Mucosa of gallbladder (tissue), 1 donor: Measurements from ENCODE around the gene PITX3. TPM values are rescaled to one million over a fixed set of nuclear protein-coding genes. Genes with fewer than 3 reads are reported as not detected.
A peak's percentile ranks its signal among the peaks of the same experiment; 100 is the strongest.

ENCODE experiments used
- DNase-seq: peaks from one replicate; pipeline ENCODE4 v3.0.0-alpha.2; 2020; ENCODE audit warnings: low spot score
- total RNA-seq: library from RNA; stranded (reverse); gene quantifications from one replicate; pipeline ENCODE4 v1.2.1, GENCODE V29; 2021
- donor health status: DM: no; HTN: no; CAD: no.

Gene PITX3
- not detected for total RNA-seq

- DNase-seq, result peak; percentile 89
These were observed at the start of gene PITX3 for GRCh38 chr10:102241444-102242117. Gene PITX3 (minus strand): TSS chr10:102241512. CDS start chr10:102232080, 9,432 bp downstream.

GRCh38 chr10:102289840-102290239 lies 48.5 kb upstream of the PITX3 start:
- DNase-seq, result no peak

DNA sequence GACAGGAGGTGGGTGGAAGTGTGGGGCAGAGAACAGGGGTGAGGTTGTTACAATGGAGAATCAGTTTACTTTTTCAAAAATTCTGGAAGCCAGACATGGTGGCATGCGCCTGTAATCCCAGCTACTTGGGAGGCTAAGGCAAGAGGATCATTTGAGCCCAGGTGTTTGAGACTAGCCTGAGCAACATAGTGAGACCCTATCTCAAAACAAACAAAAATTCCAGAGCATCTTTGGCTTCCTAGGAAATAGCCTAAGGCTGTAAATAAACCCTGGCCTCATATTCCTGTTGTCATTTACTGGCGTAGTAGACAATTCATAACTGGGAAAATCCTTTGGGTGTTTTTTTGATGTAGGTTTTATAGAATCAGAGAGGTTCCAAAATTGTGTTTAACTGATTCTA lies 48.0 kb upstream of the PITX3 start:
- no peak for DNase-seq

DNA sequence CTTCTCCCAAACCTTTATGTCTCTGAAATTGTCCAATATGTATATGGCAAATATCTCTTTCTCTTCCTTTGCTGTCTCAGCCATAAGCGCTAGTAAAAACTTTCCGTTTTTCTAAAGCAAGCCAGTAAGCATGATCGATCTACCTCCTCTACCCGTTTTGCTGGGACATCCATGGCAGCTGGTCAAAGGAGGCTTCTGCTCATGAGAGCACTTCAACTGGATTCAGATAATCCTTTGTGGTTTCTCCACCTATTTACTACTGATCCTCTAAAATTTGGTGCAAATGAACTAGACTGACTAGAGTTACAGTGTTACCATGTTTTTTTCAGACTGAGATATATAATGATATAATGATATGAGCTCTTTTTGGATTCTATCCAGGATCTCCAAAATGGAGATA lies 46.7 kb upstream of the PITX3 start:
- no peak for DNase-seq

GRCh38 chr10:102287538-102287937 lies 46.2 kb upstream of the PITX3 start:
- no peak for DNase-seq

DNA sequence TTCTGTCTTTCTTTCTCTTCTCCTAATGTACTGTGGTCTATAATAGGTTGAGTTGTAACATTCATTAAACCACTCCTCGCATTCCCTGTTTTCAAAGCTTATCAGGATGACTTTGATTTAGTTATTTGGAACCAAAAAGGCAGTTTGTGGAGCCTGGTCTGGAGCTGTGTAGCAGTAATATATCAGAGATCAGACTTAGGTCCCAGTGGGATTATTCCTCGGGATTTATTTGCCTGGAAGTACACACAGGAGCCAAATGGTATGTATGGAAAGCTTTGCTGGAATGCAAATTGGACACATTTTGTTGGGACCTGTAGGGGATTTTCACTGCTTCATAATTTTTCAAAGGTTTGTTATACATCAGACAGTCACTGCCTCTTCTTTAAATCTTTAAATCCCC lies 44.9 kb upstream of the PITX3 start:
- DNase-seq, result no peak

DNA sequence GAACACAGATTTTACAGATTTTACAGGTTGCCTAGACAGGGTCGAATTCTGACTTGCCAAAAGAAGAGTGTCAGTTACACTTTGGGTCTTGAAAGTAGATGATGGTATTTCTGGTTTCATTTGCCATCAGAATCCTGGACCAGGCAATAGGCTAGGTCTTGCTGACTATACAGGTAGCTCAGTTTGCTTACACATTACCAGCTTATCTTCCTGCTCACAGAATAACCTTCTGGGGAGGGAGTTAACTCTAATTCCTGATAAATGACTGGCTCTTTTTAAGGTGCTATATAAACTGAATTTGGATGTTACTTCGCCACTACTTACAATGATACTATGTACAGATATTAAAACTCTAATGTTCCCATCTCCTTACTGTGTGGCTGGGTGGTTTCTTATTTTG lies 43.8 kb upstream of the PITX3 start:
- no peak for DNase-seq

GRCh38 chr10:102284531-102284930 lies 43.2 kb upstream of the PITX3 start:
- no peak for DNase-seq

DNA sequence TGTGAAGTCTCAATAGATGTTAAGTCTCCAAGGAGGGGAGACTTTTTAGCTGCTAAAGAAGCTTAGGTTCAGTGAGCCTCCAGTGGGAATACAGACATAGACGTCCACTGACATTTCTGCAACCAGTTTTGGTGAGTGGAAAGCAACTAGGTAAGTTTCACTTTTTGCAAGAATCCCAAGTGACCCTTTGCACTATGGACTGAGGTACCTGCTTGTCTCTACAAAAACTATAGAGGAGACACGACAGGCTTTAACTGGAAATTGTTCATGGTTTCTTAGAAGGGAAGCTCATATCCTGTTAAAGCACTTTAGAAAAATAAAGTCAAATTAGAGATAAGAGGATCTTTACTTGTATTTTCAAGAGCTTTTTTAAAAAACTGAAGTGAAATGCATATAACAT lies 42.6 kb upstream of the PITX3 start:
- no peak for DNase-seq

GRCh38 chr10:102283488-102283887 lies 42.2 kb upstream of the PITX3 start:
- no peak for DNase-seq

- DNase-seq, result no peak
These were observed 39.8 kb upstream of the PITX3 start for GRCh38 chr10:102281102-102281487.

DNA sequence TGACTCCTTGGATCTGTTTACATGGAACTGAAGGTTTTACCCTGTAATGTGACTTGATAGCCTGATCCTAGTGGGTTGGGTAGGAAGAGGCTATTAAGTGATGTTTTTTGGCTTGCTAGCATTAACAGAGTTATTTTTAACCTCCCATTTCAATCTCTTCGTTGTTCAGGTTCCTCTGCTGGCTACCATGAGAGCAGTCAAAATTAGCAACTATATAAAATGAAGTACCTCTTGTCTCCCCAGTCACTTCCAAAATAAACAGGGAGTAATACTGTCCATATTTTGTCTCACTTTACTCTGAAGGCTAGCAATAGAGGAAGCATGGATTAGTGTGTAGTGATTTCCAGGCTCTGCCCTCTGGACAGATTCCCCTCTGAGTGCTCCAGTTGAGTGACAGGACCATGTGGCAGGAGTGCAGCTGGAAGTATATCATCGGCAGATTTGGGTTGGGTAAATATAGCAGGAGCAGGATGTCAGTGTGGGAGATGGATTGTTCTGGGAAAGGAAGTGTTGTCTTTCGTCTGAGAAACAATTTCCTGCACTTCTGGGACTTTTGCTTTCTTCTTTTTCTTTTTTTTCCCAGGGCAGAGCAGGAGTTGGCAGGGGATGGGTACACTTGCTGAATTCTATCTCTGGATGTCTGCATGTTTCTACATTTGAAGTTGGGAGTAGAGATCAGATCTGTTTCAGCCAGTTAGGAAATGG lies 39.2 kb upstream of the PITX3 start:
- DNase-seq, result no peak

DNA sequence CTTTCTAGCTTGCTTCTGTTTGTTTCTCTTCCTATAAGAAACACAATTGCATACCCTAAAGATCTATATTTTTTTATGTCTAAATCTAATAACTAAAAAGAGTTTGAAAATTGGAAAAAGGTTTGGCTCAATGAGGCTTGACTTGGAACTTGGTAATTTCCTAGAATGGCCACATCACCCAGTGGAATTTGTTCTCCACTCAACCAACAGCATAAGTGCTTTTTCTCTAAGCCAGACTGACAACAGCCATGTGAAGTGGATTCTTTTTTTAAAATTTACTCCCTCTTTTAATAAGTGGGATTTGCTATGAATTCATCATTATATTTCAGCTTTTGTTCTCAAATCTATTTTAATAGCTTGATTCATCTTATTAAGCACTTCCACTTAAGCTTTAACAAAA lies 37.8 kb upstream of the PITX3 start:
- DNase-seq, result no peak

GRCh38 chr10:102275343-102275742 lies 34.0 kb upstream of the PITX3 start:
- DNase-seq, result no peak

DNA sequence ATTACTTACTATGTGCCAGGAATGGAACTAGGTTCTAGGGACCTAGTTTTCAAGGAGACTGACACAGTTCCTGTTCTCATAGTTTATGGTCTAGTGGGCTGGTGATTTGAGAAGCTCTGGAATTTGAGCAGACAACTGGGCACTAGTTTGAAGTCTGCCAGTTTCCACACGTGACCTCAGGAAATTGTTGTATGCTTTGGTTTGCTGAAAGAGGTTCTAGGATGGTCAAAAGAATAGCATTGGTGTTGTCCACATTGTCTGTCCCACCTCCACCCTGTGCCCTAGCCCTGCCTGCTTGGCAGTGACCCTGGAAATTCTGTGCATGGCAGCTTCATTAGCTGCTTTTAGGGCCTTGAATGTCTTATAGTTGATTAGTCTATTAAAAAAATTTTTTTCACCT lies 32.8 kb upstream of the PITX3 start:
- no peak for DNase-seq

DNA sequence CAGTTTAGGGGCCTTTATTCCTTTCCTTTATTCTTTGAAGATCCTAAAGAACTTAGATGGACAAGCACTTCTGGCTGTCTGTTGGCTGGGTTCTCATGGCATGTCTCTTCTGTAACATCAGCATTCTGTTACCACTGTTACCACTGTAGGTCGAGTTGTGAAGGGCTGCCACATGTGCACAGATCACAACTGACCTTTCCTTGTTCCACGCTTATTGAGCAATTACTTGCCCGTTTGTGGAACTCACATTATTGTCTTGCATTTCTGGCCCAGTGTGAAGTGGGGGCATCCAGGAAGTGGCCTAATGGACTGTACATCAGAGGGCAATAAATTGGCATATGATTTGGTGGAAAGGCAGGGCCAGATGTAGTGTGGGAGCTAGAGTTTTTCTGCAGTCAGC lies 27.7 kb upstream of the PITX3 start:
- no peak for DNase-seq

- DNase-seq, result no peak
These were observed 27.1 kb upstream of the PITX3 start for GRCh38 chr10:102268375-102268888.

DNA sequence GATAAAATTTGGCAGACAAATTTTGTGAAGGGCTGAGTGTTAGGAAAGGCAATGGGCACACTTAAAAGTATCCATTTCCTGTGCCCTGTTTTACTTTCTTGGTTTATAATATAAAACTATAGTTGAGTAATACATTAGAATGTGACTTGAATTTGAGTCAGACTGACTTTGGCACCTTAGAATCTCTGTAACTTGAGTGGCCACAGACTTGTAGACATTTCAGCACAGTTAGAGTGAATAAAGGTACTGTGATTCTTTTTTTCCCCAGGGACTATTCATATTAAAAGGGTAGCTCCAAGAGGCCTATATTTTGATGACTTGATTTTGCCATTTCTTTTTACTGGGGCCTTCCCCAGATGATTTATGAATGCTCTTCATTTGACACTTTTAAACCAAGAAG lies 26.4 kb upstream of the PITX3 start:
- DNase-seq, result no peak

DNA sequence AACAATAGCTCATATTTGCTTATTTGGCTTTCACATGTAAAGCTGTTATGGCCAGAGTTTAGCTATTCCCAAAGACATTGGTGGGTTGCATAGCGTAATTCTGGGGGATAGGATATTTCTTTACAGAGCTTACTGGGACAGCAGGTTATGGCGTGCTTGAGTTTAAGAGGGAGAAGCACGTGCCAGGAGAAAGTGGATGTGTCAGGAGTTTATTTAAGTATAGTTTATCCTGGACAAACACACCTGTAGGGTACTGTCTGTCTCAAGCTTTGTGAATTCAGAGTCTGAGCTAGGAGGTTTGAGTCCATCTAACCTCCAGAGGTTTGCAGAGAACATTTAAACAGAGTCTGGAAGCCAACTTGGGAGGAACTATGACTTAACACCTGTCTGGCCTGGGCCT lies 25.4 kb upstream of the PITX3 start:
- no peak for DNase-seq

- no peak for DNase-seq
These were observed 23.1 kb upstream of the PITX3 start for GRCh38 chr10:102264371-102264770.

DNA sequence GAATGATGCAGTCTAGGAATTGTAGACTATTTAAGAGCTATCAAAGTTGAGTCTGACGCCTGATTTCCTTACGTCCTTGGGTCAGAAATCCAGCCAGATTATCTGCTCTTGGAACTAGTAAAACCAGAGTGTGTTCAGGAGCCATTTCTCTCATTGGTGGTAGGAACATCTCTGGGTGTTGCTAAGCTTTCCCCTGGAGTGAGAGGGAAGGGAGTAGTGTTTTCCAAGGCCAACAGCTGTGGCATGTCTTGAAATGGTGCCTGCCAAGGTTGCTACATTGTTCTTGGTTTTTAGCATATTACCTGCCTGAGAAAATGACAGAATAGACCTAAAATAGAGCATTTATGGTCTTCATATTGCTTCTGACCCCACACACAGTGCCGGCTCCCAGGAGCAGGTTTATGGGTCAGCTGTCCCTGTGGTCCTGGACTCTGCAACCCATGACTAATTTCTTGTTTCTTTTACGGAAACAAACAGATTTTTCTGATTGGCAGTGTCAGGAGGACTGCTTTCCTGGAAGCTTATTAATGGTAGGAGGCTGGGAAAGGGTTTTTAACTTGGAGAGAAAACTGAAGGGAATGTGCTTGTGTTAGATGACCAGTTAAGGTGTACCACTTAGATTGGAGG lies 21.5 kb upstream of the PITX3 start:
- no peak for DNase-seq

DNA sequence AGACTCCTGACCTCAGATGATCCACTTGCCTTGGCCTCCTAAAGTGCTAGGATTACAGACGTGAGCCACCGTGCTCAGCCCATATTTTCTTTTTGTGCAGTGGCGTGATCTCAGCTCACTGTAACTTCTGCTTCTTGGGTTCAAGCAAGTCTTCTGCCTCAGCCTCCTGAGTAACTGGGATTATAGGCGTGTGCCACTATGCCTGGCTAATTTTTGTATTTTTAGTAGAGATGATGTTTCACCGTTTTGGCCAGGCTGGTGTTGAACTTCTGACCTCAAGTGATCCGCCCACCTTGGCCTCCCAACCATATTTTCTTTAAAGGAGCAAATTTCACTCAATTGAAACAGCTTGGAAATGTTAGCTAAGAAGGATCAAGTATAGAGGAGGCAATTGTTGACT lies 20.5 kb upstream of the PITX3 start:
- DNase-seq, result no peak

GRCh38 chr10:102261196-102261595 lies 19.9 kb upstream of the PITX3 start:
- DNase-seq, result no peak
